Measurements from ENCODE around the gene SLC44A4.
"Not testable (repeated sequence)": the region's sequence is repeated elsewhere in the genome, so short reads cannot be mapped to it uniquely, and the experiment has no call there.

The SLC44A4 gene

GRCh38 chr6:31871046-31871659 lies 7.6 kb downstream of the SLC44A4 start:
- no peak overlapping the region for H2AFZ ChIP-seq (ENCODE audit: low read length)
- DNase-seq, result no peak
- no peak overlapping the region for H3K4me2 ChIP-seq (ENCODE audit: low read depth, low read length)
- peaks cover 20% of the 10 kb centered on the region for H3K27me3 ChIP-seq (replicated peaks; ENCODE audit: insufficient read depth, low read length)
- TF ChIP-seq EZH2 (optimal IDR thresholded peaks at IDR 0.05; ENCODE audit: low read depth, low read length) (no peak), EZH2phosphoT487 (IDR thresholded peaks at IDR 0.05; ENCODE audit: low read length) (no peak), CTCF (IDR thresholded peaks at IDR 0.05; ENCODE audit: low read length) (no peak)
- no peaks in the 10 kb centered on the region for H3K79me2 ChIP-seq (ENCODE audit: low read length)
- H3F3A ChIP-seq (ENCODE audit: insufficient read depth, low read length), result no peaks in the 10 kb centered on the region
- no peaks in the 10 kb centered on the region for H4K20me1 ChIP-seq (ENCODE audit: insufficient read depth, low read length)
- no peaks in the 10 kb centered on the region for H3K4me1 ChIP-seq (ENCODE audit: low read length)
- H3K9me3 ChIP-seq (replicated peaks; ENCODE audit: insufficient read depth, low read length), result no peaks in the 10 kb centered on the region
- H3K9ac ChIP-seq (ENCODE audit: low read length), result no peak overlapping the region
- no peaks in the 10 kb centered on the region for H3K9me2 ChIP-seq (replicated peaks; ENCODE audit: insufficient read depth, low read length)
- no peak overlapping the region for H3K27ac ChIP-seq (ENCODE audit: low read length)
- no peak overlapping the region for H3K4me3 ChIP-seq (ENCODE audit: low read length)
- no peaks in the 10 kb centered on the region for H3K36me3 ChIP-seq (replicated peaks; ENCODE audit: insufficient read depth, low read length)

GRCh38 chr6:31870385-31870921 lies 8.3 kb downstream of the SLC44A4 start:
- H3F3A ChIP-seq (ENCODE audit: insufficient read depth, low read length), result no peaks in the 10 kb centered on the region
- DNase-seq, result no peak
- H3K9me2 ChIP-seq (replicated peaks; ENCODE audit: insufficient read depth, low read length), result no peaks in the 10 kb centered on the region
- H3K27ac ChIP-seq (ENCODE audit: low read length), result no peak overlapping the region
- no peak overlapping the region for H2AFZ ChIP-seq (ENCODE audit: low read length)
- H3K36me3 ChIP-seq (replicated peaks; ENCODE audit: insufficient read depth, low read length), result no peaks in the 10 kb centered on the region
- no peak overlapping the region for H3K4me3 ChIP-seq (ENCODE audit: low read length)
- H3K27me3 ChIP-seq (replicated peaks; ENCODE audit: insufficient read depth, low read length), result peaks cover 20% of the 10 kb centered on the region
- no peaks in the 10 kb centered on the region for H3K9me3 ChIP-seq (replicated peaks; ENCODE audit: insufficient read depth, low read length)
- H3K4me2 ChIP-seq (ENCODE audit: low read depth, low read length), result no peak overlapping the region
- no peaks in the 10 kb centered on the region for H3K4me1 ChIP-seq (ENCODE audit: low read length)
- TF ChIP-seq CTCF (IDR thresholded peaks at IDR 0.05; ENCODE audit: low read length), result peak; percentile 23; the same call in 1 of the 2 replicates
- no peak for TF ChIP-seq EZH2 (optimal IDR thresholded peaks at IDR 0.05; ENCODE audit: low read depth, low read length)
- no peaks in the 10 kb centered on the region for H3K79me2 ChIP-seq (ENCODE audit: low read length)
- H3K9ac ChIP-seq (ENCODE audit: low read length), result no peak overlapping the region
- H4K20me1 ChIP-seq (ENCODE audit: insufficient read depth, low read length), result no peaks in the 10 kb centered on the region

- Histone ChIP-seq H3K4me2 (ENCODE audit: low read depth, low read length) (no peak overlapping the region), H3F3A (ENCODE audit: insufficient read depth, low read length) (no peaks in the 10 kb centered on the region), H3K9me3 (replicated peaks; ENCODE audit: insufficient read depth, low read length) (no peaks in the 10 kb centered on the region), H3K9me2 (replicated peaks; ENCODE audit: insufficient read depth, low read length) (no peaks in the 10 kb centered on the region), H3K27me3 (replicated peaks; ENCODE audit: insufficient read depth, low read length) (peaks cover 20% of the 10 kb centered on the region), H3K9ac (ENCODE audit: low read length) (no peak overlapping the region), H2AFZ (ENCODE audit: low read length) (no peak overlapping the region), H4K20me1 (ENCODE audit: insufficient read depth, low read length) (no peaks in the 10 kb centered on the region), H3K4me1 (ENCODE audit: low read length) (no peaks in the 10 kb centered on the region), H3K36me3 (replicated peaks; ENCODE audit: insufficient read depth, low read length) (no peaks in the 10 kb centered on the region), H3K27ac (ENCODE audit: low read length) (no peak overlapping the region), H3K4me3 (ENCODE audit: low read length) (no peak overlapping the region), H3K79me2 (ENCODE audit: low read length) (no peaks in the 10 kb centered on the region)
- DNase-seq, result no peak
- TF ChIP-seq CTCF (IDR thresholded peaks at IDR 0.05; ENCODE audit: low read length) (no peak), EZH2 (optimal IDR thresholded peaks at IDR 0.05; ENCODE audit: low read depth, low read length) (no peak), EZH2phosphoT487 (IDR thresholded peaks at IDR 0.05; ENCODE audit: low read length) (no peak)
Observed at GRCh38 chr6:31869343-31869742, 9.5 kb downstream of the SLC44A4 start.

GRCh38 chr6:31868658-31868971 lies 10.2 kb downstream of the SLC44A4 start:
- H3K4me1 ChIP-seq (ENCODE audit: low read length); H3K4me2 ChIP-seq (ENCODE audit: low read depth, low read length): not testable (repeated sequence)

More at GRCh38 chr6:31868658-31868971, 10.2 kb downstream of the SLC44A4 start:
- H3K79me2 ChIP-seq (ENCODE audit: low read length); H3K9me3 ChIP-seq (replicated peaks; ENCODE audit: insufficient read depth, low read length); H3K9ac ChIP-seq (ENCODE audit: low read length); H3K36me3 ChIP-seq (replicated peaks; ENCODE audit: insufficient read depth, low read length); H2AFZ ChIP-seq (ENCODE audit: low read length); H4K20me1 ChIP-seq (ENCODE audit: insufficient read depth, low read length); DNase-seq; H3K9me2 ChIP-seq (replicated peaks; ENCODE audit: insufficient read depth, low read length); H3K4me3 ChIP-seq (ENCODE audit: low read length); H3F3A ChIP-seq (ENCODE audit: insufficient read depth, low read length); H3K27ac ChIP-seq (ENCODE audit: low read length): not testable (repeated sequence)
- peaks cover 20% of the 10 kb centered on the region for H3K27me3 ChIP-seq (replicated peaks; ENCODE audit: insufficient read depth, low read length)

Measured in MM.1S (cell line).